Measurements from ENCODE around the gene NID2.

NID2 gene

GRCh38 chr14:52067873-52068614, 815 bp downstream of the NID2 start:
- no peak for DNase-seq (ENCODE audit: low read depth)
- peak overlapping the region; percentile 79 for H3K4me3 ChIP-seq (ENCODE audit: low read length)
- TF ChIP-seq CTCF (conservative IDR thresholded peaks at IDR 0.05; ENCODE audit: low read depth, low read length), result no peak

- no peak overlapping the region for H3K4me3 ChIP-seq (ENCODE audit: low read length)
- no peak for TF ChIP-seq CTCF (conservative IDR thresholded peaks at IDR 0.05; ENCODE audit: low read depth, low read length)
- no peak for DNase-seq (ENCODE audit: low read depth)
These were observed 4.7 kb downstream of the NID2 start for GRCh38 chr14:52064174-52064573.

- H3K4me3 ChIP-seq (ENCODE audit: low read length), result no peak overlapping the region
- no peak for TF ChIP-seq CTCF (conservative IDR thresholded peaks at IDR 0.05; ENCODE audit: low read depth, low read length)
- DNase-seq (ENCODE audit: low read depth), result no peak
These were observed 5.8 kb downstream of the NID2 start for GRCh38 chr14:52063052-52063462.

- no peak for DNase-seq (ENCODE audit: low read depth)
- TF ChIP-seq CTCF (conservative IDR thresholded peaks at IDR 0.05; ENCODE audit: low read depth, low read length), result no peak
- no peak overlapping the region for H3K4me3 ChIP-seq (ENCODE audit: low read length)
These were observed 7.0 kb downstream of the NID2 start for GRCh38 chr14:52061890-52062289.

GRCh38 chr14:52061390-52061789, 7.5 kb downstream of the NID2 start:
- no peak overlapping the region for H3K4me3 ChIP-seq (ENCODE audit: low read length)
- DNase-seq (ENCODE audit: low read depth), result no peak
- TF ChIP-seq CTCF (conservative IDR thresholded peaks at IDR 0.05; ENCODE audit: low read depth, low read length), result no peak

GRCh38 chr14:52060080-52060479, 8.8 kb downstream of the NID2 start:
- H3K4me3 ChIP-seq (ENCODE audit: low read length), result no peak overlapping the region
- TF ChIP-seq CTCF (conservative IDR thresholded peaks at IDR 0.05; ENCODE audit: low read depth, low read length), result no peak
- DNase-seq (ENCODE audit: low read depth), result no peak

- TF ChIP-seq CTCF (conservative IDR thresholded peaks at IDR 0.05; ENCODE audit: low read depth, low read length), result no peak
- no peak overlapping the region for H3K4me3 ChIP-seq (ENCODE audit: low read length)
- DNase-seq (ENCODE audit: low read depth), result no peak
These were observed 9.2 kb downstream of the NID2 start for GRCh38 chr14:52059649-52060048.
